NCI-H1048 (cell line): Measurements from ENCODE around the gene ANP32B.
"Not testable (repeated sequence)": the region's sequence is repeated elsewhere in the genome, so short reads cannot be mapped to it uniquely, and the experiment has no call there.

Experiments used
- DNase-seq: peaks from one replicate; lab custom pipeline; 2025; lab: John Stamatoyannopoulos, UW

Gene ANP32B

GRCh38 chr9:97963232-97963631, 19.9 kb upstream of the ANP32B start:
- no peak for DNase-seq

- DNase-seq, result no peak
Measured at GRCh38 chr9:97964901-97965300, 18.2 kb upstream of the ANP32B start.

GRCh38 chr9:97966493-97966892, 16.6 kb upstream of the ANP32B start:
- DNase-seq, result no peak

GRCh38 chr9:97969014-97969413, 14.1 kb upstream of the ANP32B start:
- no peak for DNase-seq

- DNase-seq, result no peak
Measured at GRCh38 chr9:97970165-97970564, 13.0 kb upstream of the ANP32B start.

- DNase-seq, result no peak
Measured at GRCh38 chr9:97972753-97973152, 10.4 kb upstream of the ANP32B start.

GRCh38 chr9:97975376-97975775, 7.8 kb upstream of the ANP32B start:
- no peak for DNase-seq

- not testable (repeated sequence) for DNase-seq
Measured at GRCh38 chr9:97976633-97977032, 6.5 kb upstream of the ANP32B start.

- no peak for DNase-seq
Measured at GRCh38 chr9:97978371-97979130, 4.6 kb upstream of the ANP32B start.

- DNase-seq, result no peak
Measured at GRCh38 chr9:97979788-97980478, 3.2 kb upstream of the ANP32B start.

GRCh38 chr9:97980479-97980803, 2.7 kb upstream of the ANP32B start:
- no peak for DNase-seq

- DNase-seq, result peak; percentile 70
Measured at GRCh38 chr9:97980918-97981845, 2.0 kb upstream of the ANP32B start.

- DNase-seq, result no peak
Measured at GRCh38 chr9:97981846-97982682, 1.1 kb upstream of the ANP32B start.

- peak; percentile 4 for DNase-seq
Measured at GRCh38 chr9:97983589-97984187, 547 bp downstream of the ANP32B start.

GRCh38 chr9:97984188-97985057, 1.3 kb downstream of the ANP32B start:
- peak; percentile 56 for DNase-seq

- no peak for DNase-seq
Measured at GRCh38 chr9:97985058-97985861, 2.1 kb downstream of the ANP32B start.

GRCh38 chr9:97987487-97987886, 4.3 kb downstream of the ANP32B start:
- DNase-seq, result no peak

- DNase-seq, result no peak
Measured at GRCh38 chr9:97990259-97990658, 7.1 kb downstream of the ANP32B start.

- no peak for DNase-seq
Measured at GRCh38 chr9:97991818-97992217, 8.7 kb downstream of the ANP32B start.
